Neural crest cell (in vitro differentiated cells): ENCODE data around the gene CNTN4. TPM values are rescaled to one million over a fixed set of nuclear protein-coding genes. Genes with fewer than 3 reads are reported as not detected.

Experiments used
- DNase-seq: peaks from one replicate; pipeline ENCODE4 v3.0.0; 2021; ENCODE audit warnings: low read depth, mixed read lengths, low spot score
- H3K27ac Mint-ChIP-seq: one replicate; pipeline ENCODE4 v1.8.0; 2021; ENCODE audit warnings: mild to moderate bottlenecking, mixed read lengths; ENCODE audit not compliant: unreplicated experiment
- H3K27me3 Mint-ChIP-seq: 2 replicates; pipeline ENCODE4 v1.8.0; 2021; ENCODE audit warnings: low read depth, mild to moderate bottlenecking, mixed read lengths
- H3K36me3 Mint-ChIP-seq: 2 replicates; pipeline ENCODE4 v1.8.0; 2021; ENCODE audit warnings: low read depth, mild to moderate bottlenecking, mixed read lengths
- H3K4me1 Mint-ChIP-seq: 2 replicates; pipeline ENCODE4 v1.8.0; 2021; ENCODE audit warnings: mixed read lengths
- H3K4me3 Mint-ChIP-seq: one replicate; pipeline ENCODE4 v1.8.0; 2021; ENCODE audit warnings: mild to moderate bottlenecking, mixed read lengths
- H3K9me3 Mint-ChIP-seq: 2 replicates; pipeline ENCODE4 v1.8.0; 2021; ENCODE audit warnings: mixed read lengths
- CTCF ChIP-seq: fragments of 200-600 bp; sonication (generic); conservative IDR thresholded peaks from 2 replicates; pipeline ENCODE4 v1.5.0; 2021; ENCODE audit warnings: antibody characterized with exemption, mild to moderate bottlenecking
- total RNA-seq: library from RNA; stranded (reverse); gene quantifications from 2 replicates; pipeline ENCODE4 v1.2.1, GENCODE V29; 2021

Gene CNTN4
- total RNA-seq, 1 donor from 2014 or later, result 2.9 TPM

GRCh38 chr3:3013317-3014052 is 914.8 kb downstream of the CNTN4 start:
- no peak for DNase-seq
- TF ChIP-seq CTCF, result no peak
- peaks cover 24% of the 10 kb centered on the region for H3K27me3 Mint-ChIP-seq
- H3K4me1 Mint-ChIP-seq, result peaks cover 9% of the 10 kb centered on the region
- H3K9me3 Mint-ChIP-seq, result no peaks in the 10 kb centered on the region
- H3K4me3 Mint-ChIP-seq, result no peak overlapping the region
- H3K36me3 Mint-ChIP-seq, result no peaks in the 10 kb centered on the region
- H3K27ac Mint-ChIP-seq, result no peak overlapping the region

- Mint-ChIP-seq H3K4me1 (peaks cover 9% of the 10 kb centered on the region), H3K27ac (no peak overlapping the region), H3K9me3 (no peaks in the 10 kb centered on the region), H3K27me3 (peaks cover 27% of the 10 kb centered on the region), H3K36me3 (no peaks in the 10 kb centered on the region), H3K4me3 (no peak overlapping the region)
- peak; percentile 3 for DNase-seq
- TF ChIP-seq CTCF, result peak; percentile 77
These were observed 916.8 kb downstream of the CNTN4 start for GRCh38 chr3:3015185-3016089.

- H3K36me3 Mint-ChIP-seq, result no peaks in the 10 kb centered on the region
- H3K4me3 Mint-ChIP-seq, result no peak overlapping the region
- no peaks in the 10 kb centered on the region for H3K9me3 Mint-ChIP-seq
- no peak for TF ChIP-seq CTCF
- no peak overlapping the region for H3K27ac Mint-ChIP-seq
- DNase-seq, result no peak
- peaks cover 9% of the 10 kb centered on the region for H3K4me1 Mint-ChIP-seq
- H3K27me3 Mint-ChIP-seq, result peaks cover 27% of the 10 kb centered on the region
These were observed 917.6 kb downstream of the CNTN4 start for GRCh38 chr3:3016226-3016625.

GRCh38 chr3:3020209-3020608 is 921.5 kb downstream of the CNTN4 start:
- no peak overlapping the region for H3K27ac Mint-ChIP-seq
- no peaks in the 10 kb centered on the region for H3K36me3 Mint-ChIP-seq
- H3K27me3 Mint-ChIP-seq, result peaks cover 12% of the 10 kb centered on the region
- no peaks in the 10 kb centered on the region for H3K9me3 Mint-ChIP-seq
- TF ChIP-seq CTCF, result no peak
- no peak overlapping the region for H3K4me3 Mint-ChIP-seq
- H3K4me1 Mint-ChIP-seq, result peaks cover 12% of the 10 kb centered on the region
- no peak for DNase-seq

GRCh38 chr3:3023111-3023745 is 924.6 kb downstream of the CNTN4 start:
- Mint-ChIP-seq H3K27ac (no peak overlapping the region), H3K9me3 (no peaks in the 10 kb centered on the region), H3K27me3 (peaks cover 5% of the 10 kb centered on the region), H3K36me3 (no peaks in the 10 kb centered on the region), H3K4me1 (peaks cover 7% of the 10 kb centered on the region), H3K4me3 (no peak overlapping the region)
- no peak for DNase-seq
- no peak for TF ChIP-seq CTCF
